GM12891 (cell line): ENCODE results near the gene FOXN3.

Source experiments
- PAX5 ChIP-seq: IDR thresholded peaks from 2 replicates; pipeline ENCODE4 v1.6.1; 2011; ENCODE audit warnings: low read length, moderate library complexity, mild to moderate bottlenecking; ENCODE audit not compliant: insufficient read depth, severe bottlenecking
- POLR2A ChIP-seq: IDR thresholded peaks from 2 replicates; pipeline ENCODE4 v1.6.1; 2011; ENCODE audit warnings: low read depth, low read length, control low read depth
- POLR2AphosphoS5 ChIP-seq: IDR thresholded peaks from 2 replicates; pipeline ENCODE4 v1.6.1; 2011; ENCODE audit warnings: low read depth, low read length, control low read depth
- POU2F2 ChIP-seq: IDR thresholded peaks from 2 replicates; pipeline ENCODE4 v1.6.1; 2011; ENCODE audit warnings: low read depth, mild to moderate bottlenecking, control low read depth, low read length, moderate library complexity
- SPI1 ChIP-seq: IDR thresholded peaks from 2 replicates; pipeline ENCODE4 v1.6.1; 2011; ENCODE audit warnings: low read depth, low read length, control low read depth
- TAF1 ChIP-seq: IDR thresholded peaks from 2 replicates; pipeline ENCODE4 v1.6.1; 2011; ENCODE audit warnings: low read depth, low read length, control low read depth

GRCh38 chr14:89144066-89144465 lies 273.0 kb downstream of the FOXN3 start:
- TF ChIP-seq TAF1 (no peak), POLR2A (no peak), SPI1 (no peak), POLR2AphosphoS5 (no peak), PAX5 (no peak), POU2F2 (no peak)
